ENCODE data around the gene RBMS1. TPM values are rescaled to one million over a fixed set of nuclear protein-coding genes. Genes with fewer than 3 reads are reported as not detected.

RBMS1 gene
- total RNA-seq, 1 experiment from 2014 or later: 38.8 TPM

DNA sequence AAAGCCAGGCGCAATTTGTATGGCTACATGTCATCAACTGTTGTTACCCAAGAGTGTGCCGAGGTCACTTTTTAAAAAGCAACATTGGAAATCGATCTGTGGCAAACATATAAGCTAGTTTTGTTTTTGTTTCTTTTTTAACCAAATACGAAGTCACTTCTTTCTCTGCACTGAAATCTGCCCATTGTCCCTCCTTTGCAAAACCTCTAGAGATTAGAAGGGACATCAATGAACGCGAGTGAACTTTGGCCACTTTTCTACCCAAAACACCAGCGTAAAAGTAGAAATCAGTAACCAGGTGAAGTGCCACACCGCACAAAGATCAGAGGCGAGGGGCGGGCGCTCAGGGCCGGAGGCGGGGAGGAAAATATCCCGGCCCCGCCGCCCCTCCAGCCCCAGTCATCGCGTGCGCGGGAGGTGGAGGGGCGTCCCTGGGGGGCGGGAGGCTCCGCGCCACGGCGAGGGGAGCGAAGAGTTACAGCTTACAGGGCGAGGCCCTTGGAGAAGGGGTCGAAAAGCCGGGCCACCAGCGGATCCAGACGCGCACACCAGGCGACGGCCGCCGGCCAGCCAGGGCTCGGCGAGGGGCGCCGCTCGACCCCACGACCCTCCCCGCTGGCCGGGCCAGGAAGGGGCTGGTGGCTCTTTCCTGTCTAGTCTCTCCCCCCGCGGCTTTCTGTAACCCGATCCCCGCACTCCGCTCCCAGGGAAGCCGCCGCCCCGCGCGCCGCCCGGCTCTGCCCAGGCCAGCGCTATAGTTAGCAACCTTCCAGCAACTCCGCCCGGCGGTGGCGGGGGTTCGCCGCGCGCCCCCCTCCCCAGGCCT, 993 bp downstream of the RBMS1 start:
- BruUV-seq (replicated peaks): TSS peak; percentile 28
- ATAC-seq (peak; percentile 78), DNase-seq (peak; percentile 77)
- intact Hi-C loops (cut with micrococcal nuclease): loop anchor here (2.0 to 10.0 kb wide), 10 partner anchors 46 to 480 kb away; no protein-coding TSS in a partner anchor
- Histone ChIP-seq H3K9me2 (replicated peaks; ENCODE audit: low read length) (no peaks in the 10 kb centered on the region), H3K4me2 (ENCODE audit: low read length) (peak overlapping the region; percentile 88), H3K9ac (ENCODE audit: low read length) (peak overlapping the region; percentile 92), H3K36me3 (ENCODE audit: low read depth, low read length) (no peaks in the 10 kb centered on the region), H3K4me3 (ENCODE audit: low read length) (peak overlapping the region; percentile 93), H3K27me3 (ENCODE audit: low read length) (no peaks in the 10 kb centered on the region), H3K9me3 (ENCODE audit: low read length) (no peaks in the 10 kb centered on the region), H3K79me2 (ENCODE audit: low read length) (peaks cover 57% of the 10 kb centered on the region), H2AFZ (ENCODE audit: low read length) (peak overlapping the region; percentile 88), H3K4me1 (ENCODE audit: insufficient read depth, low read length) (peaks cover 32% of the 10 kb centered on the region; the same call in 1 of the 2 replicates), H3F3A (ENCODE audit: low read length, unreplicated experiment) (no peaks in the 10 kb centered on the region), H4K20me1 (ENCODE audit: low read length) (peaks cover 3% of the 10 kb centered on the region; the same call in 1 of the 2 replicates), H3K27ac (ENCODE audit: low read length) (peak overlapping the region; percentile 84)
- TF ChIP-seq, protein P1, sequence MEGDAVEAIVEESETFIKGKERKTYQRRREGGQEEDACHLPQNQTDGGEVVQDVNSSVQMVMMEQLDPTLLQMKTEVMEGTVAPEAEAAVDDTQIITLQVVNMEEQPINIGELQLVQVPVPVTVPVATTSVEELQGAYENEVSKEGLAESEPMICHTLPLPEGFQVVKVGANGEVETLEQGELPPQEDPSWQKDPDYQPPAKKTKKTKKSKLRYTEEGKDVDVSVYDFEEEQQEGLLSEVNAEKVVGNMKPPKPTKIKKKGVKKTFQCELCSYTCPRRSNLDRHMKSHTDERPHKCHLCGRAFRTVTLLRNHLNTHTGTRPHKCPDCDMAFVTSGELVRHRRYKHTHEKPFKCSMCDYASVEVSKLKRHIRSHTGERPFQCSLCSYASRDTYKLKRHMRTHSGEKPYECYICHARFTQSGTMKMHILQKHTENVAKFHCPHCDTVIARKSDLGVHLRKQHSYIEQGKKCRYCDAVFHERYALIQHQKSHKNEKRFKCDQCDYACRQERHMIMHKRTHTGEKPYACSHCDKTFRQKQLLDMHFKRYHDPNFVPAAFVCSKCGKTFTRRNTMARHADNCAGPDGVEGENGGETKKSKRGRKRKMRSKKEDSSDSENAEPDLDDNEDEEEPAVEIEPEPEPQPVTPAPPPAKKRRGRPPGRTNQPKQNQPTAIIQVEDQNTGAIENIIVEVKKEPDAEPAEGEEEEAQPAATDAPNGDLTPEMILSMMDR (conservative IDR thresholded peaks at IDR 0.05; ENCODE audit: low read depth, low read length): no peak
- TF ChIP-seq EZH2phosphoT487 (IDR thresholded peaks at IDR 0.05; ENCODE audit: borderline replicate concordance, low read length) (no peak), EZH2 (IDR thresholded peaks at IDR 0.05; ENCODE audit: low read length, unreplicated experiment) (no peak)
- CTCF ChIA-PET: interaction anchor here (0.6 kb wide), 1 partner anchor 477 kb away, joined by 11 read pairs; no protein-coding TSS in a partner anchor
- POLR2A ChIA-PET (ENCODE audit: unreplicated experiment): interaction anchor here (0.5 kb wide), 1 partner anchor 139 kb away, joined by 4 read pairs; no protein-coding TSS in a partner anchor

DNA sequence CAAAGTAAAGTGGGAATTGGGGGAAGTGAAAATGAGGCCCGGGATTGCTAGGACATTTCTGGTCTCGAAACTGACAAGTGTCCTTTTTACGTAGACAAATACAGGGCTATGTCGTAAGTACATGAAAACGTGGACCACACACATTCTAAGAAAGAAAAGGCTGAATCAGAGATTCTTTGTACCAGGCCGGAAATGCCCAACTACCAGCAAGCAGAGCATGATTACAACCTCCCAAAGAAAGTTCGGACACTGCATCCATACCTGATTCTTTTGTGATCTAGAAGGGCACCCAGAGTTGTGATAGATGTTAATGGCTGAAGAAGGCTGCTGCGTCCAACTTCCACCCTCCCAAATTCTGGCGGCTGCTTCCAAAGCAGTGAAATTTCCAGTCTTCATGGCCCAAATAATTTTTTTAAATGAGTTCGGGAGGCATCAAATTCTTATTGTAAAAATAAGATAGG, 1.7 kb downstream of the RBMS1 start:
- Histone ChIP-seq H3K36me3 (ENCODE audit: low read depth, low read length) (no peaks in the 10 kb centered on the region), H4K20me1 (ENCODE audit: low read length) (peaks cover 3% of the 10 kb centered on the region; the same call in 1 of the 2 replicates), H2AFZ (ENCODE audit: low read length) (peak overlapping the region; percentile 88), H3K79me2 (ENCODE audit: low read length) (peaks cover 63% of the 10 kb centered on the region), H3K4me2 (ENCODE audit: low read length) (peak overlapping the region; percentile 88), H3K27me3 (ENCODE audit: low read length) (no peaks in the 10 kb centered on the region), H3F3A (ENCODE audit: low read length, unreplicated experiment) (no peaks in the 10 kb centered on the region), H3K9me3 (ENCODE audit: low read length) (no peaks in the 10 kb centered on the region), H3K9ac (ENCODE audit: low read length) (peak overlapping the region; percentile 92), H3K9me2 (replicated peaks; ENCODE audit: low read length) (no peaks in the 10 kb centered on the region), H3K4me3 (ENCODE audit: low read length) (peak overlapping the region; percentile 93), H3K27ac (ENCODE audit: low read length) (peak overlapping the region; percentile 84), H3K4me1 (ENCODE audit: insufficient read depth, low read length) (peaks cover 32% of the 10 kb centered on the region; the same call in 1 of the 2 replicates)
- TF ChIP-seq EZH2 (IDR thresholded peaks at IDR 0.05; ENCODE audit: low read length, unreplicated experiment): no peak
- TF ChIP-seq EZH2phosphoT487 (IDR thresholded peaks at IDR 0.05; ENCODE audit: borderline replicate concordance, low read length): no peak
- TF ChIP-seq, protein P1 (conservative IDR thresholded peaks at IDR 0.05; ENCODE audit: low read depth, low read length): no peak
- intact Hi-C loops (cut with micrococcal nuclease): loop anchor here (2.0 to 10.0 kb wide), 10 partner anchors 47 to 480 kb away; no protein-coding TSS in a partner anchor
- ChIA-PET CTCF (no interaction called here), POLR2A (ENCODE audit: unreplicated experiment) (no interaction called here)
- TSS peak; percentile 33 for BruUV-seq (replicated peaks)
- peak; percentile 45 for DNase-seq
- no peak for ATAC-seq
